Measurements from ENCODE around the gene GLO1. TPM values are rescaled to one million over a fixed set of nuclear protein-coding genes. Genes with fewer than 3 reads are reported as not detected.

GLO1 gene
- total RNA-seq, 1 experiment from 2014 or later: 125 TPM

DNA sequence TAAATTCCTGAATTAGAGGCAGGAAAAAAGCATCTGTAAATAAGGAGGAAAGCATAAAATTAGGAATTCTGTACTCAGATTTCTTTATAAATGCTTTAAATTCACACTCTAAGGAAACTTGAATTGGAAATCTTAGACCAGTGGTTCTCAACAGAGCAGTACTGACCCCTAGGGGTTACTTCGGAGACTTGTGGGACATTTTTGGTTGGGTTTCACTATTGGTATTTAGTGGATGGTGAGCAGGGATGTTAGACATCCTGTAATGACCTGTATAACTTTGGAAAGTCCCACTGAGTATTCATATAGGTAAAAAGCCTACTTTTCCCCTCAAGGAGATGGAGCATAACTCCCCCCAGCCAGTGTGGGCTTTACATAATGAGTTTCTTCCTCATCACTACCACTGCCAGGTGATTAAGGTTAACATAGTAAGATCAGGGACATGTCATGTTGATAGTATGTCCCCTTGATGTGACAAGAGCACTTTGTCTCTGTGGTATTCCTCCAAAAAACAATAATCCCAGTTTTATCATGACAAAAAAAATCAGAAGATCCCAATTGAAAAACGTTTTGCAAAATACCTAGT lies 31.0 kb downstream of the GLO1 start:
- H3K9me3 ChIP-seq (ENCODE audit: control insufficient read depth, insufficient read depth, low read depth, low read length): no peaks in the 10 kb centered on the region
- H3K4me3 ChIP-seq (ENCODE audit: low read depth in 2 of 2, low read length in 2 of 2): no peak overlapping the region
- ChIA-PET POLR2A (no interaction called here), CTCF (interaction anchor here (1.1 kb wide), 1 partner anchor 24 kb away, joined by 6 read pairs; no protein-coding TSS in a partner anchor)
- no TSS peak for BruUV-seq (replicated peaks)
- H3K4me1 ChIP-seq (ENCODE audit: control insufficient read depth, insufficient read depth, low read length): no peaks in the 10 kb centered on the region
- no peaks in the 10 kb centered on the region for H3K27me3 ChIP-seq (ENCODE audit: control insufficient read depth, insufficient read depth, low read length)
- in situ Hi-C loops (cut with HindIII; ENCODE audit: low pct_unique_long_range_greater_than_20kb, low sequenced_read_pairs): no loop called here
- H3K36me3 ChIP-seq (ENCODE audit: control insufficient read depth, insufficient read depth, low read length): peaks cover 9% of the 10 kb centered on the region
- TF ChIP-seq, protein P1, sequence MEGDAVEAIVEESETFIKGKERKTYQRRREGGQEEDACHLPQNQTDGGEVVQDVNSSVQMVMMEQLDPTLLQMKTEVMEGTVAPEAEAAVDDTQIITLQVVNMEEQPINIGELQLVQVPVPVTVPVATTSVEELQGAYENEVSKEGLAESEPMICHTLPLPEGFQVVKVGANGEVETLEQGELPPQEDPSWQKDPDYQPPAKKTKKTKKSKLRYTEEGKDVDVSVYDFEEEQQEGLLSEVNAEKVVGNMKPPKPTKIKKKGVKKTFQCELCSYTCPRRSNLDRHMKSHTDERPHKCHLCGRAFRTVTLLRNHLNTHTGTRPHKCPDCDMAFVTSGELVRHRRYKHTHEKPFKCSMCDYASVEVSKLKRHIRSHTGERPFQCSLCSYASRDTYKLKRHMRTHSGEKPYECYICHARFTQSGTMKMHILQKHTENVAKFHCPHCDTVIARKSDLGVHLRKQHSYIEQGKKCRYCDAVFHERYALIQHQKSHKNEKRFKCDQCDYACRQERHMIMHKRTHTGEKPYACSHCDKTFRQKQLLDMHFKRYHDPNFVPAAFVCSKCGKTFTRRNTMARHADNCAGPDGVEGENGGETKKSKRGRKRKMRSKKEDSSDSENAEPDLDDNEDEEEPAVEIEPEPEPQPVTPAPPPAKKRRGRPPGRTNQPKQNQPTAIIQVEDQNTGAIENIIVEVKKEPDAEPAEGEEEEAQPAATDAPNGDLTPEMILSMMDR (IDR thresholded peaks at IDR 0.05): peak; percentile 80
- no peak for TF ChIP-seq SIN3A (IDR thresholded peaks at IDR 0.05; ENCODE audit: borderline replicate concordance, insufficient read depth, low read depth, low read length)
- TF ChIP-seq, protein P2, sequence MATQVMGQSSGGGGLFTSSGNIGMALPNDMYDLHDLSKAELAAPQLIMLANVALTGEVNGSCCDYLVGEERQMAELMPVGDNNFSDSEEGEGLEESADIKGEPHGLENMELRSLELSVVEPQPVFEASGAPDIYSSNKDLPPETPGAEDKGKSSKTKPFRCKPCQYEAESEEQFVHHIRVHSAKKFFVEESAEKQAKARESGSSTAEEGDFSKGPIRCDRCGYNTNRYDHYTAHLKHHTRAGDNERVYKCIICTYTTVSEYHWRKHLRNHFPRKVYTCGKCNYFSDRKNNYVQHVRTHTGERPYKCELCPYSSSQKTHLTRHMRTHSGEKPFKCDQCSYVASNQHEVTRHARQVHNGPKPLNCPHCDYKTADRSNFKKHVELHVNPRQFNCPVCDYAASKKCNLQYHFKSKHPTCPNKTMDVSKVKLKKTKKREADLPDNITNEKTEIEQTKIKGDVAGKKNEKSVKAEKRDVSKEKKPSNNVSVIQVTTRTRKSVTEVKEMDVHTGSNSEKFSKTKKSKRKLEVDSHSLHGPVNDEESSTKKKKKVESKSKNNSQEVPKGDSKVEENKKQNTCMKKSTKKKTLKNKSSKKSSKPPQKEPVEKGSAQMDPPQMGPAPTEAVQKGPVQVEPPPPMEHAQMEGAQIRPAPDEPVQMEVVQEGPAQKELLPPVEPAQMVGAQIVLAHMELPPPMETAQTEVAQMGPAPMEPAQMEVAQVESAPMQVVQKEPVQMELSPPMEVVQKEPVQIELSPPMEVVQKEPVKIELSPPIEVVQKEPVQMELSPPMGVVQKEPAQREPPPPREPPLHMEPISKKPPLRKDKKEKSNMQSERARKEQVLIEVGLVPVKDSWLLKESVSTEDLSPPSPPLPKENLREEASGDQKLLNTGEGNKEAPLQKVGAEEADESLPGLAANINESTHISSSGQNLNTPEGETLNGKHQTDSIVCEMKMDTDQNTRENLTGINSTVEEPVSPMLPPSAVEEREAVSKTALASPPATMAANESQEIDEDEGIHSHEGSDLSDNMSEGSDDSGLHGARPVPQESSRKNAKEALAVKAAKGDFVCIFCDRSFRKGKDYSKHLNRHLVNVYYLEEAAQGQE (IDR thresholded peaks at IDR 0.05; ENCODE audit: insufficient read depth in 1 of 2, low read depth in 2 of 2, low read length in 1 of 2): no peak
- no peak overlapping the region for H3K27ac ChIP-seq (ENCODE audit: low read length)
- DNase-seq (ENCODE audit: low read depth, low spot score) (peak; percentile 43), ATAC-seq (peak; percentile 91)
- intact Hi-C loops (cut with micrococcal nuclease; ENCODE audit: unreplicated experiment): no loop called here

DNA sequence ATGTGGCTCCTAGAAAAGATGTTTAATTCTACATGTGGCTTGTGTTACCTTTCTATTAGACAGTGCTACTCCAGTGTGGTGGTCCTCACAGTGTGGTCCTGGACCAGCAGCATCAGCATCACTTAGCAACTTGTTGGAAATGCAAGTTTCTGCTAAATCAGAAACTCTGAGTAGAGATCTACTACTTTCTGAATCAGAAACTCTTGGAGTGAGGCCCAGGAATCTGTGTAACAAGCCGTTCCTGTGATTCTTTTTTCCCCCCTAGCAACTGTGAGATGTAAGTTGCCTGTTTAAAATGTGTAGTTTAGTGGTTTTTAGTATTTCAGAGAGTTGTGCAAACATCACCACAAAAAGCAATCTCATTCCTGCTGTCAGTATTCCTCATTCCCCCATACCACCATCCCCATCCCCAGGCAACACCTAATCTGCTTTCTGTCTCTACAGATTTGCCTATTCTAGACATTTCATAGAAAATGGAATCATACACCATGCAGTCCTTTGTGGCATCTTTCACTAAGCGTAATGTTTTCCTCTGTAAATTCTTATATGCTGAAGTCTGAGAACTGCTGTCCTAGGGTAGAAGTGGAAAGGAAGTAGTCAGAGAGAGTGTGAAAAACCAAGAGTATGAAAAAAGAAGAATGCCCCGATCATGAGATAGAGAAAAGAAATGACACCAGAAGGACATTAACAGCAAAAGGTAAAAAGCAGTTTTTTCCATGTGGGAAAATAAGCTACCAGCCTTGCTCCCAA lies 44.4 kb downstream of the GLO1 start:
- no peaks in the 10 kb centered on the region for H3K4me1 ChIP-seq (ENCODE audit: control insufficient read depth, insufficient read depth, low read length)
- no TSS peak for BruUV-seq (replicated peaks)
- ChIA-PET CTCF (no interaction called here), POLR2A (no interaction called here)
- no peak for DNase-seq (ENCODE audit: low read depth, low spot score)
- H3K36me3 ChIP-seq (ENCODE audit: control insufficient read depth, insufficient read depth, low read length): no peaks in the 10 kb centered on the region
- H3K9me3 ChIP-seq (ENCODE audit: control insufficient read depth, insufficient read depth, low read depth, low read length): no peaks in the 10 kb centered on the region
- intact Hi-C loops (cut with micrococcal nuclease; ENCODE audit: unreplicated experiment) (no loop called here), in situ Hi-C loops (cut with HindIII; ENCODE audit: low pct_unique_long_range_greater_than_20kb, low sequenced_read_pairs) (no loop called here)
- TF ChIP-seq, protein P2 (IDR thresholded peaks at IDR 0.05; ENCODE audit: insufficient read depth in 1 of 2, low read depth in 2 of 2, low read length in 1 of 2): no peak
- TF ChIP-seq TCF7L2 (IDR thresholded peaks at IDR 0.05; ENCODE audit: low read depth, low read length) (no peak), POLR2AphosphoS5 (IDR thresholded peaks at IDR 0.05; ENCODE audit: low read depth, low read length) (no peak), SIN3A (IDR thresholded peaks at IDR 0.05; ENCODE audit: borderline replicate concordance, insufficient read depth, low read depth, low read length) (no peak)
- TF ChIP-seq, protein P1 (IDR thresholded peaks at IDR 0.05): no peak
- no peak overlapping the region for H3K27ac ChIP-seq (ENCODE audit: low read length)
- H3K4me3 ChIP-seq (ENCODE audit: low read depth in 2 of 2, low read length in 2 of 2): no peak overlapping the region
- no peak for ATAC-seq
- no peaks in the 10 kb centered on the region for H3K27me3 ChIP-seq (ENCODE audit: control insufficient read depth, insufficient read depth, low read length)

Data from Panc1 (cell line).